A673 (cell line): ENCODE data around the gene RAB22A. TPM values are rescaled to one million over a fixed set of nuclear protein-coding genes. Genes with fewer than 3 reads are reported as not detected.

Experiments used
- BruUV-seq: library from RNA; stranded (reverse); fragments of 400-500 nt; replicated peaks from 2 replicates; lab custom pipeline; 2021; lab: Mats Ljungman, UMichigan
- CTCF ChIA-PET: fragments of 300-600 bp; sonication (Branson Sonifier 250); formaldehyde crosslinking; loops from one replicate; lab custom pipeline; 2022; ENCODE audit warnings: antibody characterized with exemption; lab: Charles Lee
- POLR2A ChIA-PET: fragments of 300-600 bp; sonication (Branson Sonifier 250); formaldehyde crosslinking; loops from one replicate; lab custom pipeline; 2022; ENCODE audit warnings: antibody characterized with exemption; ENCODE audit not compliant: low non-redundant PET; lab: Charles Lee
- DNase-seq: peaks from one replicate; pipeline ENCODE4 v3.0.0-alpha.2; 2015; ENCODE audit warnings: low spot score
- H3K27ac ChIP-seq: fragments of 200-600 bp; sonication (generic); 2 replicates; pipeline ENCODE4 v1.5.1; 2016; ENCODE audit warnings: mixed run types, low read depth, mild to moderate bottlenecking, mixed read lengths, antibody characterized with exemption, low read length; ENCODE audit not compliant: poor library complexity, severe bottlenecking
- H3K27me3 ChIP-seq: fragments of 200-600 bp; sonication (generic); replicated peaks from 2 replicates; pipeline ENCODE4 v1.6.1; 2017; ENCODE audit warnings: mixed run types, low read depth, mild to moderate bottlenecking, mixed read lengths, antibody characterized with exemption, low read length; ENCODE audit not compliant: insufficient read depth, poor library complexity
- H3K36me3 ChIP-seq: fragments of 200-600 bp; sonication (generic); 2 replicates; pipeline ENCODE4 v1.6.1; 2016; ENCODE audit warnings: mixed run types, mild to moderate bottlenecking, mixed read lengths, antibody characterized with exemption, low read length; ENCODE audit not compliant: insufficient read depth, poor library complexity, severe bottlenecking
- H3K4me1 ChIP-seq: fragments of 200-600 bp; sonication (generic); 2 replicates; pipeline ENCODE4 v1.6.1; 2017; ENCODE audit warnings: mixed run types, mild to moderate bottlenecking, mixed read lengths, antibody characterized with exemption, low read length; ENCODE audit not compliant: insufficient read depth, poor library complexity, severe bottlenecking
- H3K4me3 ChIP-seq: fragments of 200-600 bp; sonication (generic); 2 replicates; pipeline ENCODE4 v1.5.1; 2016; ENCODE audit warnings: low read depth, mixed run types, mild to moderate bottlenecking, mixed read lengths, low read length; ENCODE audit not compliant: poor library complexity, severe bottlenecking
- H3K9me3 ChIP-seq: fragments of 200-600 bp; sonication (generic); 2 replicates; pipeline ENCODE4 v1.6.1; 2016; ENCODE audit warnings: mixed run types, low read depth, mild to moderate bottlenecking, mixed read lengths, antibody characterized with exemption, low read length; ENCODE audit not compliant: poor library complexity, severe bottlenecking
- CTCF ChIP-seq: fragments of 300-800, 200-600 bp; sonication (generic); conservative IDR thresholded peaks from 2 replicates; pipeline ENCODE4 v1.5.1; 2017; ENCODE audit warnings: low read depth, mild to moderate bottlenecking, antibody characterized with exemption, low read length, moderate library complexity, mixed read lengths
- EZH2 ChIP-seq: fragments of 200-600 bp; sonication (generic); IDR thresholded peaks from 2 replicates; pipeline ENCODE4 v1.6.1; 2017; ENCODE audit warnings: borderline replicate concordance, low read depth, mild to moderate bottlenecking, mixed read lengths, antibody characterized with exemption, low read length; ENCODE audit not compliant: poor library complexity, severe bottlenecking
- intact Hi-C: fragments of 100-400 bp; cut with micrococcal nuclease; formaldehyde crosslinking; loops from one replicate; pipeline ENCODE4 v1.10.0; 2022; ENCODE audit not compliant: unreplicated experiment
- total RNA-seq: library from RNA; stranded (reverse); gene quantifications from 2 replicates; pipeline ENCODE4 v1.2.3, GENCODE V29; 2021

Gene RAB22A
- total RNA-seq, 1 experiment from 2014 or later, result 14.6 TPM

GRCh38 chr20:58277107-58277506 lies 32.4 kb upstream of the RAB22A start:
- no TSS peak for BruUV-seq
- Histone ChIP-seq H3K27me3 (no peaks in the 10 kb centered on the region), H3K9me3 (peaks cover 4% of the 10 kb centered on the region), H3K4me3 (no peak overlapping the region), H3K27ac (no peak overlapping the region), H3K36me3 (no peaks in the 10 kb centered on the region), H3K4me1 (peaks cover 2% of the 10 kb centered on the region)
- ChIA-PET CTCF (no interaction called here), POLR2A (no interaction called here)
- DNase-seq, result no peak
- intact Hi-C loops, result no loop called here
- TF ChIP-seq CTCF, result no peak
- TF ChIP-seq EZH2, result no peak

GRCh38 chr20:58277578-58278472 lies 31.7 kb upstream of the RAB22A start:
- H3K4me3 ChIP-seq, result no peak overlapping the region
- no peak for DNase-seq
- ChIA-PET CTCF (no interaction called here), POLR2A (interaction anchor here (0.6 kb wide), 2 partner anchors 12 to 18 kb away, joined by 3 read pairs; no protein-coding TSS in a partner anchor)
- H3K36me3 ChIP-seq, result no peaks in the 10 kb centered on the region
- no peak overlapping the region for H3K27ac ChIP-seq
- H3K4me1 ChIP-seq, result no peaks in the 10 kb centered on the region
- intact Hi-C loops, result no loop called here
- peaks cover 4% of the 10 kb centered on the region for H3K9me3 ChIP-seq
- H3K27me3 ChIP-seq, result no peaks in the 10 kb centered on the region
- BruUV-seq, result no TSS peak
- TF ChIP-seq CTCF (no peak), EZH2 (no peak)

- CTCF ChIA-PET, result no interaction called here
- Histone ChIP-seq H3K4me1 (no peaks in the 10 kb centered on the region), H3K27ac (no peak overlapping the region), H3K27me3 (no peaks in the 10 kb centered on the region), H3K4me3 (no peak overlapping the region), H3K9me3 (no peaks in the 10 kb centered on the region), H3K36me3 (no peaks in the 10 kb centered on the region)
- no TSS peak for BruUV-seq
- POLR2A ChIA-PET, result no interaction called here
- DNase-seq, result no peak
- intact Hi-C loops, result no loop called here
- TF ChIP-seq CTCF, result no peak
- no peak for TF ChIP-seq EZH2
Observed at GRCh38 chr20:58286729-58287128, 22.8 kb upstream of the RAB22A start.
